GM19463 (cell line): ENCODE data around the gene ACSL5.
A peak's percentile ranks its signal among the peaks of the same experiment; 100 is the strongest.
"Not testable (repeated sequence)": the region's sequence is repeated elsewhere in the genome, so short reads cannot be mapped to it uniquely, and the experiment has no call there.

Experiments used
- ATAC-seq: cut with Tn5 transposase; IDR thresholded peaks from one replicate; pipeline ENCODE4 v1.9.1; 2021; ENCODE audit warnings: mild to moderate bottlenecking, moderate library complexity; ENCODE audit not compliant: unreplicated experiment

ACSL5 gene

DNA sequence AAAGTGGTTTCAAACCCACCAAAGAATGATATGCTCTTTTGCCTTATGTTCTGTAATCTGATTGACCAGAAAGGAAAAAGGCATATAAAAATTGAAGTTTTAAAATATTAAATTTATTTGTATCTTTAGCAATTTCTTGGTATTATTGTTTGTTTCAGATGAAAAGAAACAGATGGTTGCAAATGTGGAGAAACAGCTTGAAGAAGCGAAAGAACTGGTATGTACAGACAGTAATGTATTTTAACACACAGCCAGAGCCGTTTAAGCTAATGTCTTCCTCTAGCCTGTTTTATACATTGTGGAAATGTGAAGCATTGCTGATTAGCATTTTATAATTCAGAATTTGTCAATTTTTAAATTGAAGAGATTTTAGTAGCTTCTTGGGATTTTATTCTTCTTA lies 86.5 kb downstream of the ACSL5 start:
- no peak for ATAC-seq

DNA sequence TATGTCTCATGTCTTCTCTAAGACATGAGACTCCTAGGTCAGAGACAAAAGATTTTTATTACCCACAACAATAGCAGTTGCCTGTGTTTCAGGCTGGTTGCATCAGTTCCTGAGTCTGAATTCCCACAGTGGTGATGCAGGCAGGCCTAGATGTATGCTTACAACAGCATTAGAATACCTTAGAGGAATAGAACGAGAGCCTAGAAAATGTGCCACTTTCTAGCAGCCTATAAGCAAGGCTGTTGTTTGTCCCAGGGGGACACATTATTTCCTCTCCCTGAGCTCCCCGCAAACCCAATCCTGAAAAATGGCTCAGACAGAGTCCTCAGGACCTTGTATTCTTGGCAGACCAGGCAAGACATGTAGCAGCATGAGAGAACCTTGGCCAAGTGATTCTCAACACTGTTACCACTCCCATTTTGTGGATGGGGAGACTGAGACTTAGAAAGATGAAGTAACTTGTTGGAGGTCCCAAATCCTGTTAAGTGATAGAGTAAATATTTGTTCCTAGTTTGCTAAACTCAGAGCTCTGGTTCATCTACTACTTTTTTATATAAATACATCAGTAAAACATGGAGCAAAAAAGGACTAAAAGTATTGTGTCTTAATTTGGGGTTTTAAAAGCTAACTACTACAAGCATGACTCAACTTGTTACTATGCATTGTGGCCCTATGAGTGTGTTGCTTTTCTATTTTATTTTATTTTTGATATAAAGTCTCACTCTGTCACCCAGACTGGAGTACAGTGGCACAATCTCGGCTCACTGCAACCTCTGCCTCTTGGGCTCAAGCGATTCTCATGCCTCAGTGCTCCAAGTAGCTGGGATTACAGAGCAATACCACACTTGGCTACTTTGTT lies 87.3 kb downstream of the ACSL5 start:
- no peak for ATAC-seq

- ATAC-seq, result not testable (repeated sequence)
Observed at GRCh38 chr10:112464074-112464473, 90.2 kb downstream of the ACSL5 start.

DNA sequence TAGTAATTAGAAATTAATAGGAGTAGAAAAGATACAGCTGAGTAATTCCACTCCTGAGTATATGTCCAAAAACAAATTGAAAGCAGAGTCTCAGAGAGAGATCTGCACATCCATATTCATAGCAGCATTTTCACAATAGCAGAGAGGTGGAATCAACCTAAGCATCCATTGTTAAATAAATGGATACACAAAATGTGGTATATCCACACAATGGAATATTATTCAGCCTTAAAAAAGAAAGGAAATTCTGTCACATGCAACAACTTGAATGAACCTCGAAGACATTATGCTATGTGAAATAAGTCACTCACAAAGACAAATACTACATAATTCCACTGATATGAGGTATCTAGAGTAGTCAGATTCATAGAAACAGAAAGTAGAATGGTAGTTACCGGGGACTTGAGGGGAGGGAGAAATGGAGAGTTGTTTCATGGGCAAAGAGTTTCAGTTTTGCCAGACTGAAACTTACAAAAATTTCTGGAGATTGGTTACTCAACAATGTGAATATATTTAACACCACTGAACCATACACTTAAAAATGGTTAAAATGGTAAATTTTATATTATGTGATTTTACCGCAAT lies 91.5 kb downstream of the ACSL5 start:
- no peak for ATAC-seq

DNA sequence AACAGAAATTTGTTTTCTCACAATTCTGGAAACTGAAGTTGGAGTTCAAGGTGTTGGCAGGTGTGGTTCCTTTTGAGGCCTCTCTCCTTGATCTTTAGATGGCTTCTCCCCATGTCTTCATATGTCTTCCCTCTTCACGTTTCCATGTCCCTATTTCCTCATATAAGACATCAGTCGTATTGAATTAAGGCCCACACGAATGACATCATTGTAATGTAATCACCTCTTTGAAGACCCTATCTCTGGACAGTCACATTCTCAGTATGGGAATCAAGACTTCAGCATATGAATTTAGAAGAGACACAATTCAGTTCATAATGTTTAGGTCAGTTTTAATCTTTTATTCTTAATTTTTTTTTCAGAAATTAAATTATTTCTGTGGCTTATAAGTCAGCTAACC lies 92.9 kb downstream of the ACSL5 start:
- ATAC-seq, result no peak

GRCh38 chr10:112467541-112468075 lies 93.7 kb downstream of the ACSL5 start:
- ATAC-seq, result no peak

- ATAC-seq, result peak; percentile 56
Observed at GRCh38 chr10:112471878-112472487, 98.1 kb downstream of the ACSL5 start.

DNA sequence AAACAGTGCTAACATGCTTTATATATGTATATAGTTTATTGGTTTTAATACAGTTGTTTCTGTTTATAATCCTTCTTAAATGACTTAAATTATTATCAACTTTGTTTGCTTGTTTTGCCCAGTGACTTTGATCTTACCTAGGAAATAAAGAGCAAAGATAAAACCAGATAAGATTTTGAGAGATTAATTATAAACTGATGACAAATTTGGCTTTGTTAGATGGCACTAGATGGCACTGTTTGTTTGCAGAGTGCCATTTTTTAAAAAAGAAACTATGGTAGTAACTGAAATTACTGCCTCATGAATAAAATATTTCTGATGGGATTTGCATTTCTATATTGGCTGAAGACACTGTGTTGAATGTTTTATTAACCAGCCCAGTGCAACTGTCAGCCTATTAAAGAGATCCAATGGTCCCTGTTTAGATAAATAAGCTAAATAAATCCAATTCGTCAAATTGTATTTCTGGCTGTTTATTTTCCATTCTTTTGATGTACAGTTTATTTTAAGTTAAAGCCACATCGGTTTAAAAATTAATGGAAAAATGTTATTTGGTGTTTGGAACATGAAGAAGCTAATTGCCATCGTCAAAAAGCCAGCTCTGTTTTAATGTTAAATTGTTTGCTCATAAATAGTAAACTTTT lies 101.8 kb downstream of the ACSL5 start:
- no peak for ATAC-seq
